ENCODE data around the gene TGM5. TPM values are rescaled to one million over a fixed set of nuclear protein-coding genes. Genes with fewer than 3 reads are reported as not detected.
"Not testable (repeated sequence)": the region's sequence is repeated elsewhere in the genome, so short reads cannot be mapped to it uniquely, and the experiment has no call there.

TGM5 gene
- total and polyA plus RNA-seq, 2 donors (not counting 3 experiments of a cell fraction or from before 2014, with no cell fraction given), result not detected

- dilution Hi-C loops (cut with MboI; ENCODE audit: extremely low pct_ligation_motif_present, low sequenced_read_pairs) (no loop called here), intact Hi-C loops (cut with micrococcal nuclease) (no loop called here)
- H3K9me1 ChIP-seq (replicated peaks; ENCODE audit: control insufficient read depth, extremely low read depth, insufficient read depth, low read length), result no peaks in the 10 kb centered on the region
- H3K27me3 ChIP-seq (ENCODE audit: control insufficient read depth in 2 of 2, insufficient read depth in 2 of 2, low read length in 2 of 2), result peaks cover 26 to 34% of the 10 kb centered on the region in 2 experiments
- H3K79me2 ChIP-seq (ENCODE audit: control insufficient read depth, insufficient read depth, low read length), result no peaks in the 10 kb centered on the region
- DNase-seq (ENCODE audit: low read depth, low spot score), result no peak
- no peaks in the 10 kb centered on the region for H3K4me1 ChIP-seq (ENCODE audit: control insufficient read depth, extremely low read depth, insufficient read depth, low read length)
- no TSS peak for BruUV-seq (replicated peaks)
- CTCF ChIA-PET, result interaction anchor here (0.7 kb wide), 1 partner anchor 14 kb away, joined by 3 read pairs; no protein-coding TSS in a partner anchor
- H3K36me3 ChIP-seq (ENCODE audit: control insufficient read depth in 2 of 2, extremely low read depth in 1 of 2, insufficient read depth in 2 of 2, low read length in 2 of 2), result no peaks in the 10 kb centered on the region
- no peak overlapping the region for H3K4me2 ChIP-seq (ENCODE audit: insufficient read depth, low read length)
- no peaks in the 10 kb centered on the region for H3K9me3 ChIP-seq (replicated peaks; ENCODE audit: control insufficient read depth, insufficient read depth, low read length)
- no peak for TF ChIP-seq FOS (IDR thresholded peaks at IDR 0.05; ENCODE audit: borderline replicate concordance, insufficient read depth, low read length)
- no peak for TF ChIP-seq POLR2A (IDR thresholded peaks at IDR 0.05; ENCODE audit: low read depth, low read length)
- TF ChIP-seq MYC (IDR thresholded peaks at IDR 0.05; ENCODE audit: low read depth, low read length), result no peak
- TF ChIP-seq JUN (IDR thresholded peaks at IDR 0.05; ENCODE audit: borderline replicate concordance, insufficient read depth, insufficient read length, low read depth), result no peak
- TF ChIP-seq, protein P1, sequence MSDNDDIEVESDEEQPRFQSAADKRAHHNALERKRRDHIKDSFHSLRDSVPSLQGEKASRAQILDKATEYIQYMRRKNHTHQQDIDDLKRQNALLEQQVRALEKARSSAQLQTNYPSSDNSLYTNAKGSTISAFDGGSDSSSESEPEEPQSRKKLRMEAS (IDR thresholded peaks at IDR 0.05; ENCODE audit: insufficient read depth, insufficient read length), result no peak
- TF ChIP-seq GATA2 (IDR thresholded peaks at IDR 0.05; ENCODE audit: insufficient read depth, insufficient read length, low read depth, low read length), result no peak
- no peak for TF ChIP-seq EZH2 (IDR thresholded peaks at IDR 0.05; ENCODE audit: borderline replicate concordance, low read depth, low read length, severe bottlenecking)
- TF ChIP-seq, protein P2, sequence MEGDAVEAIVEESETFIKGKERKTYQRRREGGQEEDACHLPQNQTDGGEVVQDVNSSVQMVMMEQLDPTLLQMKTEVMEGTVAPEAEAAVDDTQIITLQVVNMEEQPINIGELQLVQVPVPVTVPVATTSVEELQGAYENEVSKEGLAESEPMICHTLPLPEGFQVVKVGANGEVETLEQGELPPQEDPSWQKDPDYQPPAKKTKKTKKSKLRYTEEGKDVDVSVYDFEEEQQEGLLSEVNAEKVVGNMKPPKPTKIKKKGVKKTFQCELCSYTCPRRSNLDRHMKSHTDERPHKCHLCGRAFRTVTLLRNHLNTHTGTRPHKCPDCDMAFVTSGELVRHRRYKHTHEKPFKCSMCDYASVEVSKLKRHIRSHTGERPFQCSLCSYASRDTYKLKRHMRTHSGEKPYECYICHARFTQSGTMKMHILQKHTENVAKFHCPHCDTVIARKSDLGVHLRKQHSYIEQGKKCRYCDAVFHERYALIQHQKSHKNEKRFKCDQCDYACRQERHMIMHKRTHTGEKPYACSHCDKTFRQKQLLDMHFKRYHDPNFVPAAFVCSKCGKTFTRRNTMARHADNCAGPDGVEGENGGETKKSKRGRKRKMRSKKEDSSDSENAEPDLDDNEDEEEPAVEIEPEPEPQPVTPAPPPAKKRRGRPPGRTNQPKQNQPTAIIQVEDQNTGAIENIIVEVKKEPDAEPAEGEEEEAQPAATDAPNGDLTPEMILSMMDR (IDR thresholded peaks at IDR 0.05; ENCODE audit: extremely low read depth in 1 of 2, insufficient read depth in 1 of 2, low read depth in 1 of 2, low read length in 2 of 2), result no peak
- TF ChIP-seq POLR2AphosphoS5 (IDR thresholded peaks at IDR 0.05; ENCODE audit: insufficient read depth, low read depth, low read length), result no peak
- no peak for FAIRE-seq
- no peak overlapping the region for H3K27ac ChIP-seq (ENCODE audit: insufficient read depth, low read depth, low read length)
- no peak overlapping the region for H2AFZ ChIP-seq (ENCODE audit: low read depth, low read length)
- H3K4me3 ChIP-seq (replicated peaks in 1 of 3; ENCODE audit: insufficient read depth in 1 of 3, low read depth in 1 of 3, low read length in 3 of 3), result no peak overlapping the region
- no peak overlapping the region for H3K9ac ChIP-seq (replicated peaks; ENCODE audit: extremely low read depth, insufficient read depth, low read length)
- H4K20me1 ChIP-seq (replicated peaks; ENCODE audit: control insufficient read depth, extremely low read depth, insufficient read depth, low read length), result no peaks in the 10 kb centered on the region
- POLR2A ChIA-PET, result no interaction called here
Measured at GRCh38 chr15:43292375-43293078, 25.8 kb upstream of the TGM5 start.

DNA sequence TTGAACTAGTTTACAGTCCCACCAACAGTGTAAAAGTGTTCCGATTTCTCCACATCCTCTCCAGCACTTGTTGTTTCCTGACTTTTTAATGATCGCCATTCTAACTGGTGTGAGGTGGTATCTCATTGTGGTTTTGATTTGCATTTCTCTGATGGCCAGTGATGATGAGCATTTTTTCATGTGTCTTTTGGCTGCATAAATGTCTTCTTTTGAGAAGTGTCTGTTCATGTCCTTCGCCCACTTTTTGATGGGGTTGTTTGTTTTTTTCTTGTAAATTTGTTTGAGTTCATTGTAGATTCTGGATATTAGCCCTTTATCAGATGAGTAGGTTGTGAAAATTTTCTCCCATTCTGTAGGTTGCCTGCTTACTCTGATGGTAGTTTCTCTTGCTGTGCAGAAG is 22.9 kb upstream of the TGM5 start:
- intact Hi-C loops (cut with micrococcal nuclease), result loop anchor here (5.0 to 10.0 kb wide), 2 partner anchors 87 to 585 kb away; no protein-coding TSS in a partner anchor
- H3K4me2 ChIP-seq (ENCODE audit: insufficient read depth, low read length); H3K36me3 ChIP-seq (ENCODE audit: control insufficient read depth in 2 of 2, extremely low read depth in 1 of 2, insufficient read depth in 2 of 2, low read length in 2 of 2); H4K20me1 ChIP-seq (replicated peaks; ENCODE audit: control insufficient read depth, extremely low read depth, insufficient read depth, low read length); dilution Hi-C loops (cut with MboI; ENCODE audit: extremely low pct_ligation_motif_present, low sequenced_read_pairs); FAIRE-seq; POLR2A ChIA-PET; H3K4me3 ChIP-seq (replicated peaks in 1 of 3; ENCODE audit: insufficient read depth in 1 of 3, low read depth in 1 of 3, low read length in 3 of 3); H2AFZ ChIP-seq (ENCODE audit: low read depth, low read length); H3K4me1 ChIP-seq (ENCODE audit: control insufficient read depth, extremely low read depth, insufficient read depth, low read length); H3K9me3 ChIP-seq (replicated peaks; ENCODE audit: control insufficient read depth, insufficient read depth, low read length); H3K9ac ChIP-seq (replicated peaks; ENCODE audit: extremely low read depth, insufficient read depth, low read length); H3K79me2 ChIP-seq (ENCODE audit: control insufficient read depth, insufficient read depth, low read length); H3K27ac ChIP-seq (ENCODE audit: insufficient read depth, low read depth, low read length); CTCF ChIA-PET; BruUV-seq (replicated peaks); DNase-seq (ENCODE audit: low read depth, low spot score); H3K9me1 ChIP-seq (replicated peaks; ENCODE audit: control insufficient read depth, extremely low read depth, insufficient read depth, low read length): not testable (repeated sequence)
- peaks cover 24 to 33% of the 10 kb centered on the region in 2 experiments for H3K27me3 ChIP-seq (ENCODE audit: control insufficient read depth in 2 of 2, insufficient read depth in 2 of 2, low read length in 2 of 2)
